DMS53 treated with DMSO at 0.1 percent for 48 hours (cell line): ENCODE results near the gene GUCY1A1.

ENCODE experiments used
- DNase-seq: peaks from one replicate; lab custom pipeline; 2025; ENCODE audit not compliant: unreplicated experiment; lab: John Stamatoyannopoulos, UW

GUCY1A1 gene

GRCh38 chr4:155692361-155692760, 25.7 kb downstream of the GUCY1A1 start:
- no peak for DNase-seq

GRCh38 chr4:155693015-155693663, 26.5 kb downstream of the GUCY1A1 start:
- no peak for DNase-seq

GRCh38 chr4:155694100-155694785, 27.6 kb downstream of the GUCY1A1 start:
- DNase-seq, result no peak

- DNase-seq, result no peak
Measured at GRCh38 chr4:155696226-155696625, 29.6 kb downstream of the GUCY1A1 start.

GRCh38 chr4:155696726-155697125, 30.1 kb downstream of the GUCY1A1 start:
- no peak for DNase-seq

GRCh38 chr4:155701827-155702226, 35.2 kb downstream of the GUCY1A1 start:
- DNase-seq, result no peak

GRCh38 chr4:155703486-155704247, 37.0 kb downstream of the GUCY1A1 start:
- no peak for DNase-seq

- DNase-seq, result no peak
Measured at GRCh38 chr4:155704841-155705404, 38.3 kb downstream of the GUCY1A1 start.

GRCh38 chr4:155705664-155706063, 39.0 kb downstream of the GUCY1A1 start:
- no peak for DNase-seq

GRCh38 chr4:155706147-155706546, 39.5 kb downstream of the GUCY1A1 start:
- DNase-seq, result no peak

GRCh38 chr4:155707251-155707650, 40.6 kb downstream of the GUCY1A1 start:
- DNase-seq, result no peak

- no peak for DNase-seq
Measured at GRCh38 chr4:155708782-155709181, 42.1 kb downstream of the GUCY1A1 start.

- DNase-seq, result no peak
Measured at GRCh38 chr4:155709918-155710317, 43.3 kb downstream of the GUCY1A1 start.

GRCh38 chr4:155711556-155711955, 44.9 kb downstream of the GUCY1A1 start:
- no peak for DNase-seq

GRCh38 chr4:155712846-155713245, 46.2 kb downstream of the GUCY1A1 start:
- no peak for DNase-seq

- no peak for DNase-seq
Measured at GRCh38 chr4:155713911-155714310, 47.3 kb downstream of the GUCY1A1 start.

GRCh38 chr4:155722336-155722735, 55.7 kb downstream of the GUCY1A1 start:
- DNase-seq, result no peak

GRCh38 chr4:155722816-155723499, 56.3 kb downstream of the GUCY1A1 start:
- DNase-seq, result no peak

- no peak for DNase-seq
Measured at GRCh38 chr4:155724731-155725130, 58.1 kb downstream of the GUCY1A1 start.

- DNase-seq, result no peak
Measured at GRCh38 chr4:155734065-155734464, 67.4 kb downstream of the GUCY1A1 start.

- no peak for DNase-seq
Measured at GRCh38 chr4:155734951-155735350, 68.3 kb downstream of the GUCY1A1 start.
